Left ventricle myocardium inferior (tissue), 1 donor: Measurements from ENCODE around the gene ANO10. TPM values are rescaled to one million over a fixed set of nuclear protein-coding genes. Genes with fewer than 3 reads are reported as not detected.

ENCODE experiments used
- DNase-seq: peaks from one replicate; pipeline ENCODE4 v3.0.0-alpha.2; 2020
- H3K27ac ChIP-seq: fragments of 200-600 bp; replicated peaks from 2 replicates; pipeline ENCODE4 v1.8.0; 2021
- H3K27me3 ChIP-seq: fragments of 200-600 bp; 2 replicates; pipeline ENCODE4 v1.8.0; 2021; ENCODE audit warnings: low read depth
- H3K36me3 ChIP-seq: fragments of 200-600 bp; 2 replicates; pipeline ENCODE4 v1.8.0; 2021
- H3K4me1 ChIP-seq: fragments of 200-600 bp; 2 replicates; pipeline ENCODE4 v1.8.0; 2021
- H3K4me3 ChIP-seq: fragments of 200-600 bp; 2 replicates; pipeline ENCODE4 v1.8.0; 2021; ENCODE audit warnings: mild to moderate bottlenecking, moderate library complexity
- H3K9me3 ChIP-seq: fragments of 200-600 bp; replicated peaks from 2 replicates; pipeline ENCODE4 v1.8.0; 2021
- intact Hi-C: fragments of 100-400 bp; cut with micrococcal nuclease; formaldehyde crosslinking; loops from one replicate; pipeline ENCODE4 v1.11.0; 2022
- total RNA-seq: library from RNA; stranded (reverse); fragmentation: NEBNext Ultra II Directional; extraction: Animal tissue kit (Norgen Biotek cat#: 25700); gene quantifications from one replicate; pipeline ENCODE4 v1.2.1, GENCODE V29; 2021
- TF ChIP-seq, protein P1 (sequence below): fragments of 200-600 bp; IDR thresholded peaks from 2 replicates; pipeline ENCODE4 v1.8.0; 2021; ENCODE audit warnings: antibody characterized with exemption, mild to moderate bottlenecking, borderline replicate concordance
- donor health status: DM: no; HTN: yes; CAD: no; lungs with severe emphysema.

ANO10 gene
- total RNA-seq, 1 donor from 2014 or later: 12.6 TPM

GRCh38 chr3:43347774-43348173 lies 274.0 kb downstream of the ANO10 start:
- peaks cover 44% of the 10 kb centered on the region for H3K4me1 ChIP-seq
- TF ChIP-seq, protein P1, sequence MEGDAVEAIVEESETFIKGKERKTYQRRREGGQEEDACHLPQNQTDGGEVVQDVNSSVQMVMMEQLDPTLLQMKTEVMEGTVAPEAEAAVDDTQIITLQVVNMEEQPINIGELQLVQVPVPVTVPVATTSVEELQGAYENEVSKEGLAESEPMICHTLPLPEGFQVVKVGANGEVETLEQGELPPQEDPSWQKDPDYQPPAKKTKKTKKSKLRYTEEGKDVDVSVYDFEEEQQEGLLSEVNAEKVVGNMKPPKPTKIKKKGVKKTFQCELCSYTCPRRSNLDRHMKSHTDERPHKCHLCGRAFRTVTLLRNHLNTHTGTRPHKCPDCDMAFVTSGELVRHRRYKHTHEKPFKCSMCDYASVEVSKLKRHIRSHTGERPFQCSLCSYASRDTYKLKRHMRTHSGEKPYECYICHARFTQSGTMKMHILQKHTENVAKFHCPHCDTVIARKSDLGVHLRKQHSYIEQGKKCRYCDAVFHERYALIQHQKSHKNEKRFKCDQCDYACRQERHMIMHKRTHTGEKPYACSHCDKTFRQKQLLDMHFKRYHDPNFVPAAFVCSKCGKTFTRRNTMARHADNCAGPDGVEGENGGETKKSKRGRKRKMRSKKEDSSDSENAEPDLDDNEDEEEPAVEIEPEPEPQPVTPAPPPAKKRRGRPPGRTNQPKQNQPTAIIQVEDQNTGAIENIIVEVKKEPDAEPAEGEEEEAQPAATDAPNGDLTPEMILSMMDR: no peak
- DNase-seq: no peak
- intact Hi-C loops: no loop called here
- peaks cover 16% of the 10 kb centered on the region for H3K9me3 ChIP-seq
- H3K27ac ChIP-seq: no peak overlapping the region
- peaks cover 85% of the 10 kb centered on the region for H3K36me3 ChIP-seq
- no peaks in the 10 kb centered on the region for H3K27me3 ChIP-seq
- H3K4me3 ChIP-seq: no peak overlapping the region

DNA sequence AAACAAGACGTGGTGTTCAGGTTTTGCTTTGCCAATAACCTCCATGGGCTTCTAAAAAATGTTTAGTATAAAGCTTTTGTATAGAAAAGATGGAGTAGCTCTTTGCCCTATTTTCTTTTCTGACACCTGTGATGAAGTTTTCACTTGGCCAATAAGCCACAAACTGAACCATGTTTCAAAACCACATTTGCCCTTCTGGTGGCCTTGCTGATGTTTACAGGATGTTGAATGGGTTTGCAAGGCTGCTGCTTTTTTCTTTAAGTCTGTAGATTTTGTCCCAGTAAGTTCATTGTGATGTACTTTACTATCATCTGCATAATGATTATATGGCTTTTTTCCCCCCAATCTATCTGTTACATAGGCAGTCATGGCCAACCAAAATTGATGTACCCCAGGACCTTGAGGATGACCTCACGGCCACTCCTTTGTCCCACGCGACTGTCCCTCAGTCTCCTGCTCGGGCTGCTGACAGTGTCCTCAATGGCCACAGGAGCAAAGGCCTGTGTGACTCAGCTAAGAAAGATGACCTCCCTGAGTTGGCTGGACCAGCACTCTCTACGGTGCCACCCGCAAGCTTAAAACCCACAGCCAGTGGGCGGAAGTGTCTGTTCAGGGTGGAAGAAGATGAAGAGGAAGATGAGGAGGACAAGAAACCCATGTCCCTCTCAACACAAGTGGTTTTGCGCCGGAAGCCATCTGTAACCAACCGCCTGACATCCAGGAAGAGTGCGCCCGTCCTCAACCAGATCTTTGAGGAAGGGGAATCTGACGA lies 274.6 kb downstream of the ANO10 start:
- Histone ChIP-seq H3K27ac (no peak overlapping the region), H3K4me3 (no peak overlapping the region), H3K27me3 (no peaks in the 10 kb centered on the region), H3K36me3 (peaks cover 91% of the 10 kb centered on the region), H3K9me3 (peaks cover 10% of the 10 kb centered on the region), H3K4me1 (peaks cover 50% of the 10 kb centered on the region)
- TF ChIP-seq, protein P1: no peak
- intact Hi-C loops: no loop called here
- no peak for DNase-seq

DNA sequence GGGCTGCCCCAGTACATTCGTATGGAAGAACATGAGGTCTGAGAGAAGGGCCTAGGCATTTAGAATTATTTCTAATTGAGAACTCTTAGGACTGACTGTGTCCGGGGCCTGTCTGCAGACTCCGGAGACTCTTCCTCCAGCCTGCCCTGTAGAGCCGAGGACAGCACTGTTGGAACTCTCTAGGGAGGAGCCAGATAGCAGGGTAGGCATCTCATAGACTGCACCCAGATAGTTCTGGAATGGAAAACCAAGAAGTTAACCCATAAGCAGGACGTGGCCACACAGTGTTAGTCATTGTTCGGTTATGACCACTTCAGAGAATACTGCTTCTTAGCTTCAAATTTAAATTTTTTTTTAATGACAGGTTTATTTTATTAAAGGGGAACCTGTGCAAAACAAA lies 275.9 kb downstream of the ANO10 start:
- intact Hi-C loops: no loop called here
- DNase-seq: no peak
- H3K9me3 ChIP-seq: no peaks in the 10 kb centered on the region
- H3K27me3 ChIP-seq: no peaks in the 10 kb centered on the region
- peaks cover 61% of the 10 kb centered on the region for H3K4me1 ChIP-seq
- H3K27ac ChIP-seq: peak overlapping the region; percentile 13
- TF ChIP-seq, protein P1: no peak
- H3K4me3 ChIP-seq: no peak overlapping the region
- H3K36me3 ChIP-seq: peaks cover 96% of the 10 kb centered on the region

DNA sequence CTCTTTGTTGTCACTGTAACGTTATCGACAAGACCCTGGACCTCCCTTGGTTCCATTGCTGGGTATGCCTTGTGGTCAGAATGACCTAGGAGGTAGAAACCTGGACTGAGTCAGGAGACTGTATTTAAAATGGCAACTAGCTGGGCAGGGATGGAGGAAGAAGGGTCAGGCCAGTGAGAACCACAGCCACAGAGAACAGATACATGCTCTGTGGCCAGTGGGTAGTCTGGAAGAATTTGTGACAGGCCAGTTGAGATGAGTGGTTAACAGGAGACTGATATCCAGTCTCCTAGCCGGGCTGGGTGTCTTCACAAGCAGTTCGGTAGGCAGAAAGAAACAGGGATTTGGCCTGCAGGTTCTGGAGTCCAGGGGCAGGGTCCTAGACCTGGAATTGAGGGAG lies 276.6 kb downstream of the ANO10 start:
- H3K4me3 ChIP-seq: no peak overlapping the region
- no peaks in the 10 kb centered on the region for H3K27me3 ChIP-seq
- H3K4me1 ChIP-seq: peaks cover 66% of the 10 kb centered on the region
- H3K9me3 ChIP-seq: no peaks in the 10 kb centered on the region
- TF ChIP-seq, protein P1: no peak
- peak overlapping the region; percentile 13 for H3K27ac ChIP-seq
- intact Hi-C loops: no loop called here
- no peak for DNase-seq
- peaks cover 96% of the 10 kb centered on the region for H3K36me3 ChIP-seq

- Histone ChIP-seq H3K36me3 (peaks cover 95% of the 10 kb centered on the region), H3K9me3 (no peaks in the 10 kb centered on the region), H3K4me3 (no peak overlapping the region), H3K4me1 (peaks cover 61% of the 10 kb centered on the region), H3K27ac (peak overlapping the region; percentile 13), H3K27me3 (no peaks in the 10 kb centered on the region)
- intact Hi-C loops: no loop called here
- no peak for DNase-seq
- TF ChIP-seq, protein P1: no peak
Observed at GRCh38 chr3:43344520-43344919, 277.3 kb downstream of the ANO10 start.
